GM12873 (cell line): ENCODE data around the gene TOGARAM2.

Source experiments
- TF ChIP-seq, protein P1 (sequence below): IDR thresholded peaks from 2 replicates; pipeline ENCODE4 v1.5.1; 2012; ENCODE audit warnings: low read depth, mild to moderate bottlenecking, moderate library complexity, low read length, control low read depth; ENCODE audit not compliant: insufficient read depth; ENCODE audit errors: missing control alignments

Gene TOGARAM2

DNA sequence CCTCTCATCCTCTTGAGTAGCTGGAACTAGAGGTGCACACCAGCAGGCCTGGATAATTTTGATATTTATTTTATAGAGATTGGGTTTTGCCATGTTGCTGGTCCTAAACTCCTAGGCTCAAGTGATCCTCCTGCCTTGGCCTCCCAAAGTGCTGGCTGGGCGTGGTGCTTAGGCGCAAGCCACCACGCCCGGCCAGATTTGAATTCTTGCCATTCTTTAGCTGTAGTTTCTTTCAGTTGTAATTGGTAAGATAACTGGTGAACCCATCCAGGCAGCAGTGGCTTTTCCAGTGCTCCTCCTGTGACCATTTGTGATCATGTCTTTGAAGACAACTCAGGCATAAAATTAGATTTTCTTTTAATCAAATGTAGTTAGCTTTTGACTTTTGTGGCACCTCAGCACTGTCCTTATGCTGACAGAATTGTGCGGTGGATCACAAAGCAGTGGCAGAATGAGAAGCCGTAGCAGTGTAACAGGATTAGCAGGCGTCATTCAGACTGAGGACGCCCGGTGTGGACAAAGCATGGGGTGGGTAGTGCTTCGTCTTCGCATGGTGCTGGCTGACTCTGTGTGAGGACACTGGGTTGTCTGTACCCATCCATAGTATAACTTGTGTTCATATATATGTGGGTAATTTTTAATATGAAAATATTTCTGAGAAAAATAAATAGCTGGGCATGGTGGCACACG is 30.0 kb upstream of the TOGARAM2 start:
- TF ChIP-seq, protein P1, sequence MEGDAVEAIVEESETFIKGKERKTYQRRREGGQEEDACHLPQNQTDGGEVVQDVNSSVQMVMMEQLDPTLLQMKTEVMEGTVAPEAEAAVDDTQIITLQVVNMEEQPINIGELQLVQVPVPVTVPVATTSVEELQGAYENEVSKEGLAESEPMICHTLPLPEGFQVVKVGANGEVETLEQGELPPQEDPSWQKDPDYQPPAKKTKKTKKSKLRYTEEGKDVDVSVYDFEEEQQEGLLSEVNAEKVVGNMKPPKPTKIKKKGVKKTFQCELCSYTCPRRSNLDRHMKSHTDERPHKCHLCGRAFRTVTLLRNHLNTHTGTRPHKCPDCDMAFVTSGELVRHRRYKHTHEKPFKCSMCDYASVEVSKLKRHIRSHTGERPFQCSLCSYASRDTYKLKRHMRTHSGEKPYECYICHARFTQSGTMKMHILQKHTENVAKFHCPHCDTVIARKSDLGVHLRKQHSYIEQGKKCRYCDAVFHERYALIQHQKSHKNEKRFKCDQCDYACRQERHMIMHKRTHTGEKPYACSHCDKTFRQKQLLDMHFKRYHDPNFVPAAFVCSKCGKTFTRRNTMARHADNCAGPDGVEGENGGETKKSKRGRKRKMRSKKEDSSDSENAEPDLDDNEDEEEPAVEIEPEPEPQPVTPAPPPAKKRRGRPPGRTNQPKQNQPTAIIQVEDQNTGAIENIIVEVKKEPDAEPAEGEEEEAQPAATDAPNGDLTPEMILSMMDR = no peak

DNA sequence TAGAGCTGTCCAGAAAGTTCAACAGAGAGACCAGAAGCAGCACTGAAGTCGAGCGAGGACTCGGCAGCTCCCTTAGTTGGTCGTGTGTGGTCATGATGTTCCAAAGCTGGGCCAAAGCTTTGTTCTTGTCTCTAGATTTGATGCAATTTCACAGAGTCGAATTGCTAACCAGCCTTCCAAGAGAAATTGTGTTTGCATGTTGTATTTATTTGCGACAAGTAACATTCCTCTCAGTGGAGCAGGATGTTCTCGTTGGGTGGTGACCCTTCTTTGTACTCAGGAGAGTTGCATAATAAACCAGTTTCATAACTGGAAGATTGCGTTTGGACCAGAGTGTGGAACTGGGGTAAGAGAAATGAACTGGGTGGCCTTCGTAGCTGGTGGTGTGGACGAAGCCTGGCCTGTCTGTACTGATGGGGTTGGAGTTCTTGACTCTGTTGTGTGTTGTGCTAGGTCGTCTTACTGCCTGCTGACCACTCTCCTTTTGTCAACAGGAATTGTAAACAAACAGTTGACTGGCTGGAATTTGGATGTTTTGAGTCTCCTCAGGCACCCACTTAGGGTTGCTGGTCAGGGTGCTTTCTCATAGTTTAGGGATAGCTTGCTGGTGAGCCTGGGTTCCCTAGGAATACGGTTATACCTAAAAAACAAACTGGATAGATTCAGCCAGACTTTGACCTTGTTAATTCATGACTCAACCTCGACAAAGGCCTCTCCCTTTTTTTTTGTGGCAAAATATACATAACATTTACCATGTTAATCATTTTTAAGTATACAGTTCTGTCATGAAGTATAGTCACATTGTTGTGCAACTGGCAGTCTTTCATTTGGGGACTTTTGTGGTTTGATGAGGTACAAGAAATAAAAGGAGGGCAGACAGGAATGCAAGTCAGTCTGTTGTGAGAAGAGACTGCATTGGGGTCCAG is 28.9 kb upstream of the TOGARAM2 start:
- TF ChIP-seq, protein P1 = peak; percentile 13

DNA sequence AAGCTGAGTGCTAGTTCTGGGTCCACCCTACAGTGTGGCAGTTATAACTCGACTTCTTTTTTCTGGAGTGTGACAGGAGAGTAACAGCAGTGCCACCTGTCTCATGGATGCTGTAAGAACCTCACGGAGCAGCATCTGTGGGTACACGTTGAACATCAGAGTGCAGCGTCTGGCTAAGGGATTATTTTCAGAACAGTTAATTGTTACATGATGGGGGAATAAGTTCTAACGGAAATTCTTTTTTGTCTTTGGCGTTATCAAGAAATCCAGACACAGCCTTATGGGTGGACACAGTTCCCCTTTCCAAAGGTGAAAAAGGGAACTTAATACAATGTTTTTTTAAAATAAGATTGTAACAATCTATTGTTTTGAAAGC is 28.3 kb upstream of the TOGARAM2 start:
- TF ChIP-seq, protein P1 = no peak

DNA sequence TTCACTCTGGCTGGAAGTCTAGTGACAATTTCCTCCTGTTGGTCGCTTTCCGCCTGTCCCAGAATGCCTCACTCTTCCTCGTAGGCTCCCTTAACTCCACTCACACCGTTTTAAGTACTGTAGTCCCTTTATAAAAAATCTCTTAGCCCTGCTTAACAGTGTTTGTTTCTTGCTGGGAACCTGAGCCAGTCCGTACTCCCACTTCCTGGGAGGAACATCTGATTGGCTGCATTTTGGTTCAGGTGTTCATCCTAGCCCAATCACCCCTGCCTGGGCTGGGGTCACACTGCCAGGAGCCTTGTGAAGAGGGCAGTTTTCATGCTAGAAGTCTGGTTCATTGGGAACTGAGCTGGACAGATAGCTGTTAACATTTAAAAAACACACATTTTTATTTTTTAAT is 25.6 kb upstream of the TOGARAM2 start:
- TF ChIP-seq, protein P1 = no peak

DNA sequence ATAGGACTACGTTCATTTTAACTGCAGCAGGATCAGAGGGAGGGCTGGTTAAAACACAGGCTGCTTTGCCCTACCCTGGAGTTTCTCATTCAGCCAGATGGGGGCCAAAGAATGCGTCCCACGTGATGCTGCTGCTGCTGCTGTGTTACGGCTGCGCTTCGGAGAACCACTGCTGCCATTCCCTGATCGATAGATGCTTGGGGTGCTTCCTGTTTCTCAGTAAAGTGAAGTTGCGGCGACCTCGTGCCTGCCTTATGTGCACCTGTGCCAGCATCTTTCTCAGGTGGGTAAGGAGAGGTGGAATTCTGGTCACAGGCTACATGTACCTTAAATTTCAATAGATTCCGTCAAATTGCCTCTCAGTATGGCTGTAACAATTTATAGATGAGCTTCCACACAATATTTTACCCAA is 24.7 kb upstream of the TOGARAM2 start:
- TF ChIP-seq, protein P1 = peak; percentile 31

DNA sequence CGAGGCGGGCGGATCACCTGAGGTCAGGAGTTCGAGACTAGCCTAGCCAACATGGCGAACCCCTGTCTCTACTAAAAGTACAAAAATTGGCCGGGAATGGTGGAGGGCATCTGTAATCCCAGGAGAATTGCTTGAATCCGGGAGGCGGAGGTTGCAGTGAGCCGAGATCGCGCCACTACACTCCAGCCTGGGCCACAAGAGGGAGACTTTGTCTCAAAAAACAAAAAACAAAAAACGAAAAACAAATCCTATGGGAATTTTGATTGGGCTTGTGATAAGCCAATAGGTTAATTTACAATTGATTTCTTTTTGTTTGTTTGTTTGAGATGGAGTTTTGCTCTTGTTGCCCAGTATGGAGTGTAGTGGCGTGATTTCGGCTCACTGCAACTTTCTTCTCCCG is 24.2 kb upstream of the TOGARAM2 start:
- TF ChIP-seq, protein P1 = no peak

DNA sequence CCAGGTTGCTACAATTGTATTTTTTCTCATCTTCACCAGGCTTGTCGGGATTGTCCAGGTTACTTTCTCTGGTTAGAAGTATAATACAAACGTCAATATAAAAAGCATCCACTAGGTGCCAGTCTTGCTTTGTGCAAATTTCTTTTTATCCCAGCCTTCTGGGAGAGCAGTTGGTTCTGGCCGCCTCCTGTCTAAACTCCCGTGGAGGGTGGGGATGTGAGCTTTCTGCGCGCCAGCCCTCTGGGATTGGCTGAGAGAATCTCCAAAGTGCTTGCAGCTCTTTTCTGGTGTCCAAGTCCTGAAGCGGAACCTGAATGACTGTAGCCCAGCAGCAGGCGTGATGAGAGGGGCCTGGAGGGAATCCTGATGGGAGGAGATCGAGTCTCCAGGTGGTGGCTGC is 22.4 kb upstream of the TOGARAM2 start:
- TF ChIP-seq, protein P1 = peak; percentile 58
